Parathyroid adenoma (tissue), 2 donors: ENCODE results near the gene NARS2.

Source experiments
- H2AFZ ChIP-seq: fragments of 300-600 bp; sonication (generic); one replicate; pipeline ENCODE4 v1.7.0; 2017; ENCODE audit warnings: antibody characterized with exemption, mild to moderate bottlenecking
- H3K27ac ChIP-seq: fragments of 300-600 bp; sonication (generic); one replicate; pipeline ENCODE4 v1.7.0; 2017
- H3K27me3 ChIP-seq: fragments of 300-600 bp; sonication (generic); one replicate; pipeline ENCODE4 v1.7.0; 2017; ENCODE audit warnings: low read length; ENCODE audit not compliant: control insufficient read depth, insufficient read depth
- H3K36me3 ChIP-seq: fragments of 300-600 bp; sonication (generic); one replicate; pipeline ENCODE4 v1.7.0; 2017; ENCODE audit warnings: low read length; ENCODE audit not compliant: control insufficient read depth, insufficient read depth
- H3K4me1 ChIP-seq: fragments of 300-600 bp; sonication (generic); one replicate; pipeline ENCODE4 v1.7.0; 2017; ENCODE audit warnings: control low read depth
- H3K4me2 ChIP-seq: fragments of 300-600 bp; sonication (generic); one replicate; pipeline ENCODE4 v1.7.0; 2017; ENCODE audit warnings: low read length
- H3K4me3 ChIP-seq: fragments of 300-600 bp; sonication (generic); one replicate; pipeline ENCODE4 v1.7.0; 2017; ENCODE audit warnings: low read depth, low read length
- H3K79me2 ChIP-seq: fragments of 300-600 bp; sonication (generic); one replicate; pipeline ENCODE4 v1.7.0; 2017; ENCODE audit warnings: control low read depth
- H3K9ac ChIP-seq: fragments of 300-600 bp; sonication (generic); one replicate; pipeline ENCODE4 v1.7.0; 2017; ENCODE audit warnings: mild to moderate bottlenecking
- H3K9me3 ChIP-seq: fragments of 300-600 bp; sonication (generic); one replicate; pipeline ENCODE4 v1.7.0; 2017; ENCODE audit warnings: low read length; ENCODE audit not compliant: control insufficient read depth
- CTCF ChIP-seq: fragments of 300-600 bp; sonication (generic); IDR thresholded peaks from one replicate; pipeline ENCODE4 v1.7.0; 2017; ENCODE audit warnings: antibody characterized with exemption, mild to moderate bottlenecking
- donor health status: primary hyperparathyroidism.

The NARS2 gene

DNA sequence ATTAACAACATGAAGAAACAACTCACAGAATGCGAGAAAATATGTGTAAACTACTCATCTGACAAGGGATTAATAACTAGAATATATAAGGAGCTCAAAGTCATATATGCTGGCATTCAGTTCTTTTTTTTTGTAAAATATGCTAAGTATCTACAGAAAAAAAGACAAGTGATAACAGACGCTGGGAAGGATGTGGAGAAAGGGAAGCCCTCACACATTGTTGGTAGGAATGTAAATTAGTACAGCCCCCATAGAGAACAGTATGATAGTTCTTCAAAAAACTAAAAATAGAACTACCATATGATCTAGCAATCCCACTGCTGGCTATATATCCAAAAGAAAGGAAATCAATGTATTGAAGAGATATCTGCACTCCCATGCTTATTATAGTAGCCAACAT lies 170.9 kb downstream of the NARS2 start:
- Histone ChIP-seq H3K27ac (no peak overlapping the region), H3K27me3 (no peaks in the 10 kb centered on the region), H3K9me3 (no peaks in the 10 kb centered on the region), H3K4me2 (no peak overlapping the region), H3K4me3 (no peak overlapping the region), H3K36me3 (no peaks in the 10 kb centered on the region), H3K4me1 (no peaks in the 10 kb centered on the region), H3K9ac (no peak overlapping the region), H3K79me2 (peaks cover 7% of the 10 kb centered on the region), H2AFZ (no peak overlapping the region)
- TF ChIP-seq CTCF = no peak

DNA sequence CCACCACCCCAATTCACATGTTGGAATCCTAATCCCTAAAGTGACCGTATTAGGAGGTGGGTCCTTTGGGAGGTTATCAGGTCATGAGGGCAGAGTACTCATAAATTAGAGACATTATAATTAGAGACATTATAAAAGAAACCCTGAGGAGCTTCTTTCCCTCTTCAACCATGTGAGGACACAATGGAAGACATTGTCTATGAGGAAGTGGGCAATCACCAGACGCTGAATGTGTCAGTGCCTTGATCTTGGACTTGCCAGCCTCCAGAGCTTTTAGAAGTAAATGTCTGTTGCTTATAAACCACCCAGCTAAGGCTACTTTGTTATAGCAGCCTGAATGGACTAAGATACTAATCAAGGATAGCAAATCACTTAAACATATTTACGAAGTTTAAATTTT lies 171.8 kb downstream of the NARS2 start:
- no peaks in the 10 kb centered on the region for H3K4me1 ChIP-seq
- no peak for TF ChIP-seq CTCF
- H3K4me2 ChIP-seq = no peak overlapping the region
- no peak overlapping the region for H3K9ac ChIP-seq
- no peaks in the 10 kb centered on the region for H3K36me3 ChIP-seq
- H3K27me3 ChIP-seq = no peaks in the 10 kb centered on the region
- H3K4me3 ChIP-seq = no peak overlapping the region
- no peak overlapping the region for H3K27ac ChIP-seq
- peaks cover 10% of the 10 kb centered on the region for H3K79me2 ChIP-seq
- no peaks in the 10 kb centered on the region for H3K9me3 ChIP-seq
- no peak overlapping the region for H2AFZ ChIP-seq

- H2AFZ ChIP-seq = no peak overlapping the region
- H3K27ac ChIP-seq = no peak overlapping the region
- H3K36me3 ChIP-seq = no peaks in the 10 kb centered on the region
- no peaks in the 10 kb centered on the region for H3K9me3 ChIP-seq
- H3K27me3 ChIP-seq = no peaks in the 10 kb centered on the region
- peaks cover 4% of the 10 kb centered on the region for H3K79me2 ChIP-seq
- H3K4me3 ChIP-seq = no peak overlapping the region
- no peak overlapping the region for H3K4me2 ChIP-seq
- TF ChIP-seq CTCF = no peak
- H3K9ac ChIP-seq = no peak overlapping the region
- no peaks in the 10 kb centered on the region for H3K4me1 ChIP-seq
These were observed 174.0 kb downstream of the NARS2 start for GRCh38 chr11:78400702-78401101.

DNA sequence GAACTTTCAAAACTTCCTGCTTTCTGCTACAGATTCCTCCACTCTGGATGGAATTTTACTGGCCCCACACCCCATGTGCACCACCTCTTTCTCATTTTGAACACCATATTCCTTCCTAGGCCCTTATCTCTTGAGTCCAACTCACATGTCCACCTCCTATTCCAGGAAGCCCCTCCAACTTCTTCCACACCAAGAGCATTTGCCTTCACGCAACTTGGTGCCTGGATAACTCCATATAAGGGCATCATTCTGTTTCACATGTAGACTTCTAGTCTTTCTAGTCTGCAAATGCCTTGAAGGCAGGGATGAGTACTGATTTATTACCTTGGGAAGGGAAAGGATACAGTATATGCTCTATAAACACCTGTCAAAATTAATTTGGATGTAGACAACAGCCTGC lies 174.5 kb downstream of the NARS2 start:
- no peak overlapping the region for H3K4me2 ChIP-seq
- no peaks in the 10 kb centered on the region for H3K27me3 ChIP-seq
- H3K79me2 ChIP-seq = peaks cover 2% of the 10 kb centered on the region
- H3K27ac ChIP-seq = no peak overlapping the region
- no peak overlapping the region for H3K4me3 ChIP-seq
- H3K9ac ChIP-seq = no peak overlapping the region
- no peaks in the 10 kb centered on the region for H3K36me3 ChIP-seq
- H2AFZ ChIP-seq = no peak overlapping the region
- H3K4me1 ChIP-seq = no peaks in the 10 kb centered on the region
- TF ChIP-seq CTCF = no peak
- no peaks in the 10 kb centered on the region for H3K9me3 ChIP-seq

DNA sequence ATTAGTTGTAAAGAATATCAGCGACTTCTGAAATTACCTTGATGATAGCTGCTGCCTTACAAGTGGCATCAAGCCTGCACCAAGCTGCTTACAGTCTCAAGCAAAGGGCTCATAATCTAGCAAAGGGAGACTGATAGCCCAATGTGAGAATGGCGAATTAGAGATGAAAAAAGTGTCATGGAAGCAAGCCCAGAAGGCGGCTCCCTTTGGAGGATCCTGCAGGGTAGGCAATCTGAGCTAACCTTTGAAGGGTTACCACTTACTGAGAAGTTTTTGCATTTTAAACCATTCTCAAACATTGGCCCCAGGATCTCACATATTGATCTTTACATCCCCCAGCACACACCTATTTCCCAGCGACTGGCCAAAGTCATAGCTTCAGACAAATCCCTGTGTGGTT lies 175.5 kb downstream of the NARS2 start:
- Histone ChIP-seq H3K4me1 (no peaks in the 10 kb centered on the region), H3K79me2 (peaks cover 5% of the 10 kb centered on the region), H3K36me3 (no peaks in the 10 kb centered on the region), H3K9me3 (no peaks in the 10 kb centered on the region), H3K4me2 (no peak overlapping the region), H2AFZ (no peak overlapping the region), H3K4me3 (no peak overlapping the region), H3K9ac (no peak overlapping the region), H3K27me3 (no peaks in the 10 kb centered on the region), H3K27ac (no peak overlapping the region)
- no peak for TF ChIP-seq CTCF
